Testis (tissue), 2 donors: ENCODE data around the gene ARHGAP23.

Experiments
- CTCF ChIP-seq, 3 experiments: fragments of 450-650 bp in 2 of 3; fragments of 200-600 bp in 1 of 3; sonication (generic) in 1 of 3; IDR thresholded peaks; one replicate each; pipeline ENCODE4 v1.5.1; 2016 to 2019; ENCODE audit warnings: antibody characterized with exemption in 3 of 3, mild to moderate bottlenecking in 2 of 3, moderate library complexity in 1 of 3
- POLR2A ChIP-seq: fragments of 450-650 bp; IDR thresholded peaks from one replicate; pipeline ENCODE4 v1.6.1; 2017; ENCODE audit warnings: antibody characterized with exemption, mild to moderate bottlenecking, moderate library complexity

DNA sequence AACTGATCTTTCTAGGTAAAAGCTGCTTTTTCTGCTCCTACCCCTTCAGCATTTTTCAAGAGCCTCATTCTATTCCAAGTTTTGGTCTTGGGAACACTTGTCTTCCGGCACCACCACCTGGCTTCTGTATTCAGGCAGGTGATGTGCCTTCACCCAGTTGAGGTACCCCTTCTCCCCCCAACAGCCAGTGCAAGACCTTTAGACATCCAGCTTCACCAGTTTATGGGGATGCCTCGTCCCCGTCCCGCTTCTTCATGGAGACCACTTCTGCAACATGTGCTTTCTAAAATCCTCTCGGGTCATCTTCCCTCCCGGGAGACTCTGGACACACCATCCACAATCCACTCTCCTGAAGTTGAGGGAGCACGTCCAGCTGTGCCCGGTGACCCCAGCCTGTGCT, 107.6 kb downstream of the ARHGAP23 start:
- no peak for TF ChIP-seq CTCF (IDR thresholded peaks at IDR 0.05)
- TF ChIP-seq POLR2A, result no peak
